ENCODE results near the gene SYT11. TPM values are rescaled to one million over a fixed set of nuclear protein-coding genes. Genes with fewer than 3 reads are reported as not detected.

Gene SYT11
- total and polyA plus RNA-seq, 9 of the 15 experiments (the other 6 are each of a cell fraction or from before 2014, with no cell fraction given), result 0.05 to 0.18 (median 0.11) TPM

GRCh38 chr1:155900161-155900560 lies 40.8 kb downstream of the SYT11 start (continued):
- no peak for TF ChIP-seq FOXO4 (CRISPR knock-in tag; IDR thresholded peaks at IDR 0.05)
- TF ChIP-seq KAT8 (IDR thresholded peaks at IDR 0.05; ENCODE audit: low read depth), result no peak
- TF ChIP-seq ZNF655 (CRISPR knock-in tag; IDR thresholded peaks at IDR 0.05), result no peak
- no peak for TF ChIP-seq ZNF224 (CRISPR knock-in tag; IDR thresholded peaks at IDR 0.05)
- no peak for TF ChIP-seq RHOXF2B (CRISPR knock-in tag; conservative IDR thresholded peaks at IDR 0.05)
- 0 out of 4 replicates have a peak, but pooled peaks of 1 of the 2 experiments have one; percentile 31 for TF ChIP-seq ZMIZ1 (IDR thresholded peaks at IDR 0.05; ENCODE audit: low read depth in 2 of 2, low read length in 2 of 2)
- TF ChIP-seq HEY1 (CRISPR knock-in tag; IDR thresholded peaks at IDR 0.05; ENCODE audit: borderline replicate concordance), result no peak
- no peak for TF ChIP-seq NUFIP1 (IDR thresholded peaks at IDR 0.05; ENCODE audit: partially characterized antibody)
- no peak for TF ChIP-seq SNRNP70 (optimal IDR thresholded peaks at IDR 0.05; ENCODE audit: low read depth, low read length)
- no peak for TF ChIP-seq ZNF695 (CRISPR knock-in tag; IDR thresholded peaks at IDR 0.05)
- no peak for TF ChIP-seq NFRKB (IDR thresholded peaks at IDR 0.05; ENCODE audit: low read depth)
- no peak for TF ChIP-seq FOXA3 (CRISPR knock-in tag; conservative IDR thresholded peaks at IDR 0.05 in 1 of 2, IDR thresholded peaks at IDR 0.05 in 1 of 2)
- TF ChIP-seq SMAD4 (CRISPR knock-in tag; conservative IDR thresholded peaks at IDR 0.05), result no peak
- TF ChIP-seq MITF (IDR thresholded peaks at IDR 0.05), result no peak
- no peak for TF ChIP-seq TEAD1 (CRISPR knock-in tag; IDR thresholded peaks at IDR 0.05)
